ENCODE results near the gene RPS21.

Gene RPS21

GRCh38 chr20:62350629-62351422, 36.1 kb upstream of the RPS21 start:
- H3K4me3 ChIP-seq (replicated peaks; ENCODE audit: insufficient read depth, low read length), result no peak overlapping the region
- TF ChIP-seq GABPA (IDR thresholded peaks at IDR 0.05; ENCODE audit: low read depth) (no peak), POLR2AphosphoS5 (IDR thresholded peaks at IDR 0.05; ENCODE audit: low read depth) (no peak), CTCF (IDR thresholded peaks at IDR 0.05; ENCODE audit: insufficient read depth, low read length) (no peak), SPI1 (IDR thresholded peaks at IDR 0.05; ENCODE audit: borderline replicate concordance, low read depth) (no peak), REST (IDR thresholded peaks at IDR 0.05; ENCODE audit: insufficient replicate concordance, low read depth) (no peak)
- H3K27me3 ChIP-seq (ENCODE audit: insufficient read depth, poor library complexity, severe bottlenecking), result no peaks in the 10 kb centered on the region
- H3K27ac ChIP-seq (replicated peaks), result no peak overlapping the region
- DNase-seq (ENCODE audit: low read depth in 1 of 2, low spot score in 1 of 2), result no peak

- TF ChIP-seq CTCF (IDR thresholded peaks at IDR 0.05; ENCODE audit: insufficient read depth, low read length) (no peak), REST (IDR thresholded peaks at IDR 0.05; ENCODE audit: insufficient replicate concordance, low read depth) (no peak), POLR2AphosphoS5 (IDR thresholded peaks at IDR 0.05; ENCODE audit: low read depth) (no peak), SPI1 (IDR thresholded peaks at IDR 0.05; ENCODE audit: borderline replicate concordance, low read depth) (no peak), GABPA (IDR thresholded peaks at IDR 0.05; ENCODE audit: low read depth) (no peak)
- H3K27ac ChIP-seq (replicated peaks), result no peak overlapping the region
- no peak for DNase-seq (ENCODE audit: low read depth in 1 of 2, low spot score in 1 of 2)
- peaks cover 7% of the 10 kb centered on the region for H3K27me3 ChIP-seq (ENCODE audit: insufficient read depth, poor library complexity, severe bottlenecking)
- no peak overlapping the region for H3K4me3 ChIP-seq (replicated peaks; ENCODE audit: insufficient read depth, low read length)
These were observed 35.2 kb upstream of the RPS21 start for GRCh38 chr20:62351469-62352401.

GRCh38 chr20:62352402-62353288, 34.3 kb upstream of the RPS21 start:
- Histone ChIP-seq H3K4me3 (replicated peaks; ENCODE audit: insufficient read depth, low read length) (no peak overlapping the region), H3K27me3 (ENCODE audit: insufficient read depth, poor library complexity, severe bottlenecking) (peaks cover 16% of the 10 kb centered on the region), H3K27ac (replicated peaks) (no peak overlapping the region)
- TF ChIP-seq SPI1 (IDR thresholded peaks at IDR 0.05; ENCODE audit: borderline replicate concordance, low read depth) (no peak), CTCF (IDR thresholded peaks at IDR 0.05; ENCODE audit: insufficient read depth, low read length) (no peak)
- no peak for DNase-seq (ENCODE audit: low read depth in 1 of 2, low spot score in 1 of 2)
